ENCODE results near the gene OR11L1. TPM values are rescaled to one million over a fixed set of nuclear protein-coding genes. Genes with fewer than 3 reads are reported as not detected.

OR11L1 gene
- not detected in 2 replicates for total RNA-seq

DNA sequence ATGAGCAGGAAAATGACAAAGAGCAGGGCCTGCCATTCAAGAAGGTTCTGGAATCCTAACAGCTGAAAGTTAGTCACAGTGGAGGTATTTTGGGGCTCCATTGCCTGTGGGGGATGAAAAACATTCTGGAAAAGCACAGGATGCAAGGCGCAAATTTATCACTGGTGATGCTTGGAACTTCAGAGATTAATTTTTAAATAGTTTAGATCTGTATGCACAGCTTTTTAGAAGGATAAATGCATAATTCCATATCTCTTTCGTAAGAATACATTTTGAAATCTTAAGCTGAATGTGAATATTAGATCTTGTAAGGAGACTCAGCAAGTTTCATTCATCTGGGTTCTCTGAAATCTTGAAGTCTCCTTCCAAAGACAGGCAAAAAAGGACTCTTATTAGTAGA is at the start of gene OR11L1:
TSS of gene OR11L1 (minus strand) at position 101 of the 400 bp plus-strand sequence. CDS start at position 101, 0 bp downstream.
- no peak for DNase-seq

DNA sequence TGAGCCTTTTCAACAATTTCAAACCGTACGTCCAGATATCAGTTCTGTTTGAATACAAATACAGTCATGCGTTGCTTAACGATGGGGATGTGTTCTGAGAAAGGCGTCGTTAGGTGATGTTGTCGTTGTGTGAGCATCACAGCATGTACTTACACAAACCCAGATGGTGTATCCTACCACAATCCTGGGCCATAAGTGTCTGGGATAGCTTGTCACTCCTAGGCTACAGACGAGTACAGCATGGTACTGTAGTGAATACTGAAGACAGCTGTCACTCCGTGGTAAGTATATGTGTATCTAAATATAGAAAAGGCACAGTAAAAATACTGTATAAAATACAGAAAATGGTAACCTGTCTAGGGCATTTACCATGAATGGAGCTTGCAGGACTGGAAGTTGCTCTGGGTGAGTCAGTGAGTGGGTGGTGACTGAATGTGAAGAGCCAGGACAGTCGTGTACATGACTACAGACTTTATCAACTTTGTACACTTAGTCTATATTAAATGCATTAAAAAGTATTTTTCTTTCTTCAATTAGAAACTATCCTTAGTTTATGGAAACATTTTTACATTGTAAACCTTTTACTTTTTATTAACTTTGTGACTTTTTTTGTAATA is 43.2 kb upstream of the OR11L1 start:
- no peak for DNase-seq

DNA sequence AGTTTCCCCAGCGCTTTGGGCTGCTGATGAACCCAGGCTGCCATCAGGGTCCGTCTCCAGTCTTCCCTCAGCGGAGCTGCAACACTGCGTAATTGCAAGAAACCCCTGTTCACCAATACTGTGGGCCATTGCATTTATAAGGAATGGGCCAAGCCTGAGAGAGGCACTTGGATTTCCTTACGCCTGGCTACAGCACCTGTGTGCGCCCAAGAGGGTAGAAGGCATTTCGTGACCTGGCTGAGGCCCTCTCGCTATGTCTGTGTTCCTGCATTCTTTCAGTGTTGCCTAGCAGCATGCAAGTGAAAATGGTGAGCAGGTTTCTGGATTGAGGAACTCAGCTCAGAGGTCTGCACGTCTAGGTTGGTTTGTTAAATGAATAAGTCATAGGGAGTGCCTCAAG is 41.6 kb upstream of the OR11L1 start:
- DNase-seq = no peak

- DNase-seq = no peak
Measured at GRCh38 chr1:247865416-247865815, 23.7 kb upstream of the OR11L1 start.

DNA sequence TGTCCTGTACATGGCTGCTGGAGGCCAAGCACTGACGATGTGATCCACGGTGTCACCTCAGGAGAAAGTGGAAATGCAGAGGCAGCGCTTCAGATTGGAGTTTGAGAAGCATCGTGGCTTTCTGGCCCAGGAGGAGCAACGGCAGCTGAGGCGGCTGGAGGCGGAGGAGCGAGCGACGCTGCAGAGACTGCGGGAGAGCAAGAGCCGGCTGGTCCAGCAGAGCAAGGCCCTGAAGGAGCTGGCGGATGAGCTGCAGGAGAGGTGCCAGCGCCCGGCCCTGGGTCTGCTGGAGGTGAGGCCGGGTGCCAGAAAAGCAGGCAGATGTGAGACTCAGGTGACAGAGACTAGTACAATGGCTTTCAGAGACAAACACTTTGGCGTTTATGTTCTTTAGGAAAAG is 22.9 kb upstream of the OR11L1 start:
- no peak for DNase-seq

- DNase-seq = no peak
Measured at GRCh38 chr1:247862756-247863155, 21.1 kb upstream of the OR11L1 start.

GRCh38 chr1:247857985-247858619 is 16.4 kb upstream of the OR11L1 start:
- DNase-seq = no peak

GRCh38 chr1:247857069-247857984 is 15.6 kb upstream of the OR11L1 start, which contains the start of gene TRIM58:
TSS of gene TRIM58 (plus strand) at chr1:247857187. CDS start at chr1:247857247, 60 bp downstream.
- no peak for DNase-seq

DNA sequence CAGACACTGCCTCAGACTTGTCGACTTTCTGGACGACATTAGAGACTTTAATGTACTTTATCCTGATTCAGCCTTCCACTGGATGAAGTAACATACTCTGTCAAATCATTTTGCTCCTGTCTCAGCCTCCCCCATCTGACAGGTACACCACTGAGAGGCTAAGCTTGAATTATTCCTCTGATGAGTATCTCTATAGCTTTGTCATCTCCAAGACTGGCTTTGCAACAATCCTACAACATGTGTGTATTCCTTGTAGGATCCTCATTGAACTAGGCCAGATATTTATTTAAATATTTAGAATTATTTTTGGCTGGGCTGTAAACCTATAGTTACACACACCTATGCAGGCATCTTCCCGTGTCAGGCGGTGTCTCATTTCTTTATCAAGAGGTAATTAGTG is 14.2 kb upstream of the OR11L1 start:
- no peak for DNase-seq

- no peak for DNase-seq
Measured at GRCh38 chr1:247854899-247855545, 13.3 kb upstream of the OR11L1 start.

DNA sequence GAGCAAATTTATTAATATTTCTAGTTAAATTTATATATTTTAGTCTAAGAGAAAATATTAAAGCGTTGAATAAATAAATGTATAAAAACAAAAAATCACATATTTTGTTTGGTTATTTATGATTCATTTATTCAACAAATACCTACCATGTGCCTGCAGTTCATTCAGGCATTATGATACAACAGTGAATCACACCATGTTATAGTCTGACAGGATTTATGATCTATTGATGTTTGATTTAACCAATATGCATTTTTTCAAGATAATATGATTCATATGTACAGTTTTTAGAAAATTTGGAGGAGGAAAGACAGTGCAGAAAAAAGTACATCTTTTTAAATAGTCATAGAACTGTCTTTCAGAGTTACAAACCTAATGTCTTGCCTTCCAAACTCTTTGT is 7.9 kb upstream of the OR11L1 start:
- no peak for DNase-seq

DNA sequence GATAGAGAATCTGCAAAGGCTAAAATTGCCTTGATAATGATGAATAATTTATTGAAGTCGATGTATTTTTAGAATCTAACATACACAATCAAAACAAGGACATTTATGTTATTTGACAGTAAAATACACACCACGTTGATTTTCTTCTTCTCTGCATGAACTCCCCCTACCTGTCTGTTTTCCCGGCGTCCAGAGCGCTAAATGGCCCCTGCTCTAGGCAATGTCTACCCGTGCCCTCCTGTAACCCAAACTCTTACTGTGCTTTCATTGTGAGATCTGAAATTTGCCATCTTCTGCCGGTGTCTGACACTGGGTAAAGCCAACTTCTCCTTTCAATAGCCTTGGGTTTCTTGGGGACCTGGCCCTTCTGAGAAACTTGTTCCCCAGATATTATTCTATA is 6.7 kb upstream of the OR11L1 start:
- DNase-seq = no peak

- no peak for DNase-seq
Measured at GRCh38 chr1:247845693-247846017, 4.0 kb upstream of the OR11L1 start.

DNA sequence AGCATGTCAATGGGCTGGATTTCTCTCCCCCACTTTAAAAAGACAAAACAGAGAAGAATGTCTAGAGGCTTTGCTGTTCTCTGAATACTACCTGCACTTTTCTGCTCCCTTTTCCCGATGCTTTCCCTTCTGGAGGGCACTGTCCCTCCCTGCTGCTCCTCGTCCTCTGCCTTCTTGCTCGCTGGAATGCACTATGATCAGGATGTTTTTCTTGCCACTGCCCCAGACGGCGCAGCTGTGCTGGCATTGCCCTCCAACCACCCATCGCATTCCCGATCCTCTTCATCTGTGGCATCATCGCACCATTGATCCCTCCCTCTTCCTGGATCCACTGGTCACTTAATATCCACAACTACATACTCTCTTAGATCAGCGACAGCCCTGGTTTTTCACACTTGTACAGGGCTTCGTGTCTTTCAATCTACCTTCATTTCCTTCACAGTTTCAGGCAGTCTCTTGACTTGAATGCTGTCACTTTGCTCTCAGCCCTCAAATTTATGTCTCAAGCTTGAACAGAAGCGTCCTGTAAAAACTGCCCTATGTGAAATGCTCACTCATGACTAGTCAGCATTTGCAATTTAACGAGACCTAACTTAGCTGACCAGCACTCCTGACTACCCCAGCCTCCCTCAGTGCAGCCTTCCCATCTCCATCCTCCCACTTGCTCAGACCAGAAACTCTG is 3.5 kb upstream of the OR11L1 start:
- DNase-seq = no peak

DNA sequence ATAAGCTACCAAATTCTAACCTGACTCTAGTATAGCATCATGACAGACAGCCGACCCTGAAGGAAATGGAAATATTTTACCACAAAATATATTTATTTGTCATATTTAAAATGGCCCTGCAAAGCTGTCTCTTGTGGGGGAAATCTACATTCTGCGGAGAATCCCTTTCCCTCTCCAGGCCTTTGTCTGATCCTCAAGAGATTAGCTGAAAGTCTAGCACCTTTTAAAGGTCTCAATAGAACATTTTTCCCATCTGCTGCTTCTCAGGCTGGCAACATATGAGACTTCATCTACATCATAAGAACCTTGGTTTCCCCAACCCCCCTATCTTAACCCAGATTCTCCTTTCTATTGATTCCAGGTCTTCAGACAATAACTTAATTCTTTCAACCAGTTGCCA is 1.7 kb upstream of the OR11L1 start:
- no peak for DNase-seq

GRCh38 chr1:247840818-247841217 is 878 bp downstream of the OR11L1 start:
- no peak for DNase-seq

GRCh38 chr1:247833601-247834000 is 8.1 kb downstream of the OR11L1 start:
- no peak for DNase-seq

GRCh38 chr1:247829656-247830055 is 12.0 kb downstream of the OR11L1 start:
- DNase-seq = no peak

GRCh38 chr1:247825362-247825761 is 16.3 kb downstream of the OR11L1 start:
- no peak for DNase-seq

DNA sequence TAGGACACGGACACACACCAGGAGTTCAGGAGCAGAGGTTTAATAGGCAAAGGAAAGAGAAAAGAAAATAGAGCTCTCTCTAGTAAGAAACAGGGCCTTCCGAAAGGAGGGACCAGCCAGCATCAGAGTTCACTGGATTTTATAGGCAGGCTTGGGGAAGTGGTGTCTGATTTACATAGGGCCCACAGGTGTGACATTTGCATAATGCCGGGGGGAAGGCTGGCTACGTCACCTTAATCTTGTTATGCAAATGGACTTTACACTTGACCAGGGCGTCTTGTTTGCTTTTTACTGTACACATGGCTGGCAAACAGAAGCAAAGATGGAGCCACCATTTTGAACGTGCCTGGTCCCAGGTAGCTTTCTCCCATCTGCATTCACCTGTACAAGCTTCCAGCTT is 17.7 kb downstream of the OR11L1 start, which contains the start of gene OR14A16:
TSS of gene OR14A16 (minus strand) at position 97 of the 400 bp plus-strand sequence. CDS start 8,390 bp downstream, outside the sequence.
- no peak for DNase-seq

GRCh38 chr1:247822060-247822459 is 19.6 kb downstream of the OR11L1 start:
- DNase-seq = no peak

- no peak for DNase-seq
Measured at GRCh38 chr1:247812637-247813036, 29.1 kb downstream of the OR11L1 start.

Data from dermis blood vessel endothelial cell (primary cell).